HG02840 (cell line): Measurements from ENCODE around the gene GSTT2B.
"Not testable (repeated sequence)": the region's sequence is repeated elsewhere in the genome, so short reads cannot be mapped to it uniquely, and the experiment has no call there.

ENCODE experiments used
- ATAC-seq: cut with Tn5 transposase; IDR thresholded peaks from one replicate; pipeline ENCODE4 v1.9.1; 2021; ENCODE audit warnings: mild to moderate bottlenecking, moderate library complexity, moderate number of reproducible peaks; ENCODE audit not compliant: unreplicated experiment, low FRiP score

GSTT2B gene

DNA sequence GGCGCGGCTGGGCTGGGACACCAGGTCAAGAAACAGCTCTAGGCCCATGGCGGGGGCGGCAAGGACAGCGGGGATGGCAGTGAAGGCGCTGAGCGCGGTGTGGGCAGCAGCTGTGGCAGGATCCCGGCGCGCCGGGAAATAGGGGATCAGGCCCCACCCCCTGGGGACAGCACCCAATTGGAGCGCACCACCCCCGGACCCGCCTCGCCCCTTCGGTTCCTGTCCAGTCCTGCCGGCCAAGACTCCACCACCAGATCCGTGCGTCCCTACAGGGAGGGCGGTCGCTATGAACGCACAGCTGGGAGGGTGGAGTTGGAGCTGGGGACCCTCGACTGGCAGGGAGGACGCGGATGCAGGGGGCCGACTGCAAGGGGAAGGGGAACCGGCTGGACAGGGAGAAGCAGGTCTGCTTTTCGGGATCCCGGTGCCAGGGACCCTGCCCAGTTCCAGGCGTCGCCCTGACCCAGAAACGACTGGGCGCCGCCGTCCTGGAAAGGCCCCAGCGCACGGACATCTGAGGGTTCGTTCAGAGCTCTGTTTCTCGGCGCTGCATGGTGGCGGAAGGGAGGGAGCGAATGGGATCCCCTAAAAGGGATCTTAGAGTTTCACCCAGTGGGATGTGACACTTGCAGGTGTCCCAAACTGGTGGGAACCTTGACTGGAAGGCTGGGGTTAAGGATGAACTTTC is at the start of gene GSTT2B:
Gene GSTT2B, minus strand, starts transcription at position 112 of the 688 bp plus-strand sequence. Its CDS starts 64 bp downstream, at position 48.
- not testable (repeated sequence) for ATAC-seq

- no peak for ATAC-seq
These were observed 49.0 kb upstream of the GSTT2B start for GRCh38 chr22:24010018-24010391.

GRCh38 chr22:24009227-24010017 is 48.4 kb upstream of the GSTT2B start:
- no peak for ATAC-seq

GRCh38 chr22:24008381-24009226 is 47.6 kb upstream of the GSTT2B start:
- ATAC-seq = no peak

- ATAC-seq = no peak
These were observed 47.0 kb upstream of the GSTT2B start for GRCh38 chr22:24008022-24008283.

DNA sequence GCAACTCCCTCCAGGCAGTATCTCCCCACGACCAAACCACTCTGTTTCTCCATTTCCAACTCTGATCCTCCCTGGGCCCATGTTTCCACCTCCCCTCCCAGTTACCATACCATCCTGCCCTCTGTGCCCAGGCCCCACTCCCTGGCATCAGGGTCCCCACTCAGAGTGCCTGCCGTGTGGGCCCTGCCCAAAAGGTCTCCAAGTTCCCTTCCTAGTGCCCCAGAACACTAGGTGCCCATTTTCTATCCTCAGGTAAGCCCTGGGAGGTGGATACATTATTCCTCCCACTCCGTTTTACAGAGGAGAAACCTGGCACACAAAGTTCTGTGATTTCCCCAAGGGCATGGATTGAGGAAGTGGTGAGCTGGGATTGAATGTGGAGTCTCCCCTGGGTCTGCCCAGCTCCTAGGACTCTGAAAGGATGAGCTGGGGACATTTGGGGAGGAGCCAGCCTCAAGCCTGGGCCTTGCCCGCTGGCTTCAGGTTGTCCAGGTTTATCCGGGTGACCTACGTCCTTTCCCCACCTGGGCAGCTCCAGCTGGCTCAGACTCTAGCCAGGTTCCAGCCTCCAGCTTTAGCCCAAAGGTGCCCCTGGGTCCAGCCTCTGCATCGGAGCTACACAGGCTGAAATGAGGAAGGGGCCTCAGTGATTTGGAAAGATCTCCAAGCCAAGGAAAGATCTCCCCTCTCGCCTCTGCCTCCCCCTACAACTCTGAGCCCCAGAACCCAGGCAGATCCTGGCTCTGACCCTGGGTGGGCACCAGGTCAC is 46.4 kb upstream of the GSTT2B start:
- no peak for ATAC-seq

- ATAC-seq = no peak
These were observed 45.9 kb upstream of the GSTT2B start for GRCh38 chr22:24006914-24007214.

DNA sequence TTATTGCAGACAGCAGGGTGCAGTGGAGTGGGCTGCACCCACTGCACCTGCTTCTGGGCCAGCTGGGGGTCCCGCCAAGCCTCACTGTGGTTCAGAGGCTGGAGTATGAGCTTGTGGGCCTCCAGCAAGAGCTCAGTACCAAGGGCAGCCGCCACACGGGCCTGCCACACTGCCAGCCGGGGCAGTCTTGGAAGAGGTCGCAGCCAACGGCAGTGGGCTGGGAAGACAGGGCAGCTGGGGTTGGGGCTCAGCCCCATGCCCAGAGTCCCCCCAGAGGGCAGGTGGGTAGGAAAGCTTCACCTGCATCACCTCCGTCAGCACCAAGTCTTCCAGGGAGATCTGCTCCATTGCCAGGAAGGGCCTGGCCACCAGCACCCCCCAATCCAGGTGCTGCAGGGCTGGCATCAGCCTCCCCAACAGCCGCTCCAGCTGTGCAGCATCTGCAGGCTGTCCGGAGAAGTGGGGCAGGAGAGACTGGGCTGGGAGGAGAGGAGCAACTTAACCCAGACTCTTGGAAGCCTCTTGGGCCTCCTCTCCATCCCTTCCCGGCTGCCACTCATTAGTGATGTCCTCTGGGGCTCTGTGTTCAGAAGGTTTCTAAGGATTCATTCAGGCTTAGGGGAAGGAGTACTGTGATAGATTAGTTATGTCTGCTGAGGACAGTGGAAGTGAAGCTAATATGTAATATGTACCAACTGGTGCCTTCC is 45.4 kb upstream of the GSTT2B start:
- no peak for ATAC-seq

DNA sequence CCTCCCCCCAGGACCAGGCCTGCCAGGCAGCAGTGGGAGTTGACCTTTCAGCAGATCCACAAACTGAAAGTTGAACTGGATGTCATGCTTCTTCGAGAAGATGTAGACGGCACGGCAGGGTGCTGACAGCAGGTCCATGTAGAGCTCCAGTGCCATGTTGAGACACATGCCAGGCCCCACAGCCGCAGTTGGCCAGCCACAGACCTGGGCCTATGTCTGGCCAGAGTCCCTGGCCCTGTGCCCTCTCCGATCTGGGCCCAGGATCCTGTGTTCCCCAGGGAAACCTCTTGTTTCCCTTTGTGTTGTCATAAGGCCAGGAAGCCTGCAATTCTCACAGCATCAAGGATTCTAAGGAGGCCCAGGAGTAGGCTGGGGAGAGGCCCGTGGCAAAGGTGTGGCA is 44.2 kb upstream of the GSTT2B start, which contains the start of gene GSTT4:
Gene GSTT4, minus strand, starts transcription at position 253 of the 400 bp plus-strand sequence. Its CDS starts 97 bp downstream, at position 156.
- no peak for ATAC-seq

DNA sequence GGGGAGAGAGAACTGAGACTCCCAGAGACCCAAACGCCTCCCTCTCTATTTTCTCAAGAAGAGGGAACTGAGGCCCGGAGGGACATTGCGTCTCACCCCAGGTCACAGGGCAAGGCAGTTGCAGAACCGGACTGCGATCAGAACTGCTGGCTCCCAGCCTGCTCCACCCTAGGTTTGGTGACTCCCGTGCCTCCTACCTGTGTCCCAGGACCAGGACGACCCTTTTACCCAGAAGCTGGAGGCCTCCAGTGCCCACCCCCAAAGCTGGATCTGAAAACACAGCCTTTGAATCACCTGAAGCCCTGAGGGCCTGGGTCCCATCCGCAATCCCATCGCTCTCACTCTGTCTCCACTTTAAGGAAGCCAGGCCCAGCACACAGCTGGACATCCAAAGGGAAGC is 42.9 kb upstream of the GSTT2B start:
- ATAC-seq = no peak

- ATAC-seq = no peak
These were observed 41.9 kb upstream of the GSTT2B start for GRCh38 chr22:24002851-24003250.

DNA sequence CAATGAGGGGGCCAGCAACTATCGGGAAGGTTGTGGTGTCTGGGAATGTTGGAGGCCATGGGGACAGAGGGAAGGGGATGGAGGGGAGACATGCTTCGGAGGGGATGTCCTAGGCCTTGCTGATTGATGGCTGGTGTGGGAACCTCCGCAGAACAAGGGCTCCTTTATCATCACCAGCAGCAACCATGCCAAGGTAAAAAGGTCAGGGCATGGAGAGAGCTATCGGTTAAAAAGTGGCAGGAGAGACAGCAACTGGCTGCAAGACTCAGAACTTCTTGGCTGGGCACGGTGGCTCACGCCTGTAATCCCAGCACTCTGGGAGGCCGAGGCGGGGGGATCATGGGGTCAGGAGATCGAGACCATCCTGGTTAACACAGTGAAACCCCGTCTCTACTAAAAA is 41.3 kb upstream of the GSTT2B start:
- no peak for ATAC-seq

GRCh38 chr22:24001314-24001713 is 40.3 kb upstream of the GSTT2B start:
- ATAC-seq = no peak

DNA sequence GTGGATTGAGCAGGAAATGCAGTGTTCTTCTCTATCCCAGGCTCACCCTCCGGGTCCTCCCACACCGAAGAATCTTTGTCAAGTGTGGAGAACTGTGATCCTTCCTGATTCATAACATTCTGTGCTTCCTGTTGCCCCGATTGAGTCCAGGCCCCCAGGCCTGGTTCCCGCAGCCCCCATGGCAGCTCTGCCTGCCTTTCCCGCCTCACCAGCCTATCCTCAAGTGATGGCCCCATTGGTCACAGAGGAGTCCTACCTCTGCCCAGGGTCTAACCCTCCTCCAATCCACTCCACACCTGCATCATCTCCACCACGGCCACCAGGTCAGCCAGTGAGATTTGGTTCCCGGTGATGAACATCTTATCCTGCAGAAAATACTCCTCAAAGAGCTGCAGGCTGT is 38.8 kb upstream of the GSTT2B start:
- not testable (repeated sequence) for ATAC-seq

DNA sequence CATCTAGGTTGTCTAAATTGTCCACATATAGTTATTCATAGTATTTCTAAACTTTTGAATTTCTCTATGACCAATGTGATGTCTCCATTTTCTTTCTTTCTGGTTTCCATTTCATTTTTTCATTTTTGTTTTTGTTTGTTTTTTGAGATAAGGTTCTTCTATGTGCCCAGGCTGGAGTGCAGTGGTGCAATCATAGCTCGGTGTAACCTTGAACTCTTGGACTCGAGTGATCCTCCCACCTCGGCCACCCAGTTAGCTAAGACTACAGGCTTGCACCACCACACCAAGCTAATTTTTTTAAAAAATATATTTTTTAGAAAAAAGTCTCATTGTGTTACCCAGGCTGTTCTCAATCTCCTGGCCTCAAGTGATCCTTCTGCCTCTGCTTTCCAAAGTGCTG is 36.1 kb upstream of the GSTT2B start:
- ATAC-seq = no peak

- ATAC-seq = not testable (repeated sequence)
These were observed 32.7 kb upstream of the GSTT2B start for GRCh38 chr22:23993581-23994177.

DNA sequence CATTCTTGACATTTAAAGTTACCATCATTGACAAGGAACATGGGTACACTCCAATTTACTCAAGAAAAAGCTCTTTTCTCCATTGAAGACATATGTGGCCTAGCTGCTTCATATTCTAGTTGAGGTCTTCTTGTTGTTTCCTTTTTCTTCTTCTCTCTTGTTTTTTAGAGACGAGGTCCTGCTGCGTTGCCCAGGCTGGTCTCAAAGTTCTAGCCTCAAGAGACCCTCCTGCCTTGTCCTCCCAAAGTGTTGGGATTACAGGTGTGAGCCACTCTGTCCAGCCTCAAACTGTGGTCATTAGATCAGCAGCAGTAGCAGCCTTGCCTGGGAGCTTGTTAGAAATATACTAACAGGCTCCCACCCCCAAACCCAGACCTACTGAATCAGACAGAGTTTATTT is 32.1 kb upstream of the GSTT2B start:
- not testable (repeated sequence) for ATAC-seq

- not testable (repeated sequence) for ATAC-seq
These were observed 28.7 kb upstream of the GSTT2B start for GRCh38 chr22:23989583-23990244.

- not testable (repeated sequence) for ATAC-seq
These were observed 25.7 kb upstream of the GSTT2B start for GRCh38 chr22:23986538-23987178.
